ENCODE results near the gene TTC39B.

The TTC39B gene

GRCh38 chr9:15149450-15149849, 157.6 kb downstream of the TTC39B start:
- no peak for DNase-seq (ENCODE audit: low read depth)
- no peak for TF ChIP-seq CTCF (IDR thresholded peaks at IDR 0.05; ENCODE audit: low read depth, low read length, missing control alignments)
- in situ Hi-C loops (cut with HindIII; ENCODE audit: low sequenced_read_pairs), result no loop called here
- H3K4me3 ChIP-seq (ENCODE audit: low read depth, low read length), result no peak overlapping the region

DNA sequence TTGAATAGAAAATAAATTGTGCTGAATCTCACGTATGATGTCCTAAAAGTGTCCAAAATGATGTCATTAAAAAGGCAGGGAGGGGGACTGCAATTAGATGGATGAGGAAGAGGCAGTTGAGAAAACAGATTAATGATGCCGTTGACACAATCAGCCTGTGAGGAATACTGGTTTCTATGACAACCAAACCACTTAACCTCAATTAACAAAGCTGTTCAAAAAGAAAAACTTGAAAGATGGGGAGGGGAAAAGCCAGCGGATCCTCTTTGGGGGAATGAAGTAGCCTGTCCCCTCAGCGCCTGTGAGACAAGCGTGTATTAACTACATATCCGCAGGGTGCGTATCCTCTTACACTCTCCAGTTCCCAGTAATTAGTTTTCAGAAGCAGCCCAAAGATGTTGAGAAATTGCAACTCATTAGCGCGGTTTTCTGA, 160.7 kb downstream of the TTC39B start:
- in situ Hi-C loops (cut with HindIII; ENCODE audit: low sequenced_read_pairs), result no loop called here
- DNase-seq (ENCODE audit: low read depth), result no peak
- no peak overlapping the region for H3K4me3 ChIP-seq (ENCODE audit: low read depth, low read length)
- TF ChIP-seq CTCF (IDR thresholded peaks at IDR 0.05; ENCODE audit: low read depth, low read length, missing control alignments), result no peak

- in situ Hi-C loops (cut with HindIII; ENCODE audit: low sequenced_read_pairs), result no loop called here
Measured at GRCh38 chr9:15144622-15145061, 162.4 kb downstream of the TTC39B start.

GRCh38 chr9:15142878-15143534, 164.0 kb downstream of the TTC39B start:
- no peak overlapping the region for H3K4me3 ChIP-seq (ENCODE audit: low read depth, low read length)
- DNase-seq (ENCODE audit: low read depth), result peak; percentile 49
- TF ChIP-seq CTCF (IDR thresholded peaks at IDR 0.05; ENCODE audit: low read depth, low read length, missing control alignments), result peak; percentile 90
- in situ Hi-C loops (cut with HindIII; ENCODE audit: low sequenced_read_pairs), result no loop called here

More at GRCh38 chr9:15144622-15145061, 162.4 kb downstream of the TTC39B start:
- H3K4me3 ChIP-seq (ENCODE audit: low read depth, low read length), result no peak overlapping the region
- no peak for TF ChIP-seq CTCF (IDR thresholded peaks at IDR 0.05; ENCODE audit: low read depth, low read length, missing control alignments)
- DNase-seq (ENCODE audit: low read depth), result no peak

DNA sequence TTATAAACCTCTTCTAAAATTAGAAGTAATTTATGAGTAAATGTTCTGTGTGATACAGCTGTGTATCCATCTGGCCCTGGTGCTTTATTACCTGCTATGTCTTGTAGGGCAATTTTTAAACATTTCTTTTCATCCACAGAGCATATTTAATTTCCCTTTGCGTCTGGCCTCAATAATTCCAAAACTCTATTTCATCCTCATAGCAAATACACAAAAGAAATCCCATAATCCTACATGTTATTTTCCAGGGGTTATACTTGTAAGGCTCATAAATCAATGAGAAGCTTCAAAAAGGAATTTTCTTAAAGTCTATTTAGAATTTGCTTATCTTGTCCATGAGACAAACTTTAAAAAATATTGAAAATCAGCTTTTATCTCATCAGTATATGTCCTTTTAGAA, 167.0 kb downstream of the TTC39B start:
- H3K4me3 ChIP-seq (ENCODE audit: low read depth, low read length), result no peak overlapping the region
- no peak for TF ChIP-seq CTCF (IDR thresholded peaks at IDR 0.05; ENCODE audit: low read depth, low read length, missing control alignments)
- in situ Hi-C loops (cut with HindIII; ENCODE audit: low sequenced_read_pairs), result no loop called here
- DNase-seq (ENCODE audit: low read depth), result no peak

DNA sequence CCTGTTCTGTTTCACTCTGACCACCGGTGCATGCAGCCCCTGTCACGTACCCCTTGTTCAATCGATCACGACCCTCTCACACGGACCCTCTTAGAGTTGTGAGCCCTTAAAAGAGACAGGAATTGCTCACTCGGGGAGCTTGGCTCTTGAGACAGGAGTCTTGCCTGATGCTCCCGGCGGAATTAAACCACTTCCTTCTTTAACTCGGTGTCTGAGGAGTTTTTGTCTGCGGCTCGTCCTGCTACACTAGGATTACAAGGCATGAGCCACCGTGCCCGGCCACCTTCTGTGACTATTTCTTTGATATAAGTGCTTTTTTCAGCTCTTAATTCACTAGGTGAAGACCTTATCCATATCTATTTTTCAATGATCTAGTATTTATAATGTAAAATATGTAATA, 167.5 kb downstream of the TTC39B start:
- no peak for TF ChIP-seq CTCF (IDR thresholded peaks at IDR 0.05; ENCODE audit: low read depth, low read length, missing control alignments)
- DNase-seq (ENCODE audit: low read depth), result no peak

More for the DNA sequence above, 167.5 kb downstream of the TTC39B start:
- no peak overlapping the region for H3K4me3 ChIP-seq (ENCODE audit: low read depth, low read length)
- in situ Hi-C loops (cut with HindIII; ENCODE audit: low sequenced_read_pairs), result no loop called here
